OCI-LY1 (cell line): ENCODE data around the gene CGB7.

ENCODE experiments used
- CTCF ChIP-seq: fragments of 200-600 bp; sonication (generic), shearing (Covaris generic); IDR thresholded peaks from 2 replicates; pipeline ENCODE4 v1.5.1; 2017; ENCODE audit warnings: mild to moderate bottlenecking, antibody characterized with exemption, low read length, moderate library complexity, mixed read lengths
- EZH2 ChIP-seq: fragments of 200-600 bp; sonication (generic), shearing (Covaris generic); IDR thresholded peaks from 2 replicates; pipeline ENCODE4 v1.8.0; 2017; ENCODE audit warnings: borderline replicate concordance, mixed run types, mild to moderate bottlenecking, antibody characterized with exemption, low read length, moderate library complexity, mixed read lengths

- TF ChIP-seq EZH2 (no peak), CTCF (no peak)
Measured at GRCh38 chr19:49057636-49058234, at the start of gene CGB7.
